HG03457 (cell line): Measurements from ENCODE around the gene SH2B3.

ENCODE experiments used
- ATAC-seq: cut with Tn5 transposase; IDR thresholded peaks from one replicate; pipeline ENCODE4 v1.9.1; 2021; ENCODE audit warnings: moderate number of reproducible peaks; ENCODE audit not compliant: unreplicated experiment

Gene SH2B3

GRCh38 chr12:111427417-111428074 lies 21.8 kb downstream of the SH2B3 start:
- ATAC-seq: no peak

DNA sequence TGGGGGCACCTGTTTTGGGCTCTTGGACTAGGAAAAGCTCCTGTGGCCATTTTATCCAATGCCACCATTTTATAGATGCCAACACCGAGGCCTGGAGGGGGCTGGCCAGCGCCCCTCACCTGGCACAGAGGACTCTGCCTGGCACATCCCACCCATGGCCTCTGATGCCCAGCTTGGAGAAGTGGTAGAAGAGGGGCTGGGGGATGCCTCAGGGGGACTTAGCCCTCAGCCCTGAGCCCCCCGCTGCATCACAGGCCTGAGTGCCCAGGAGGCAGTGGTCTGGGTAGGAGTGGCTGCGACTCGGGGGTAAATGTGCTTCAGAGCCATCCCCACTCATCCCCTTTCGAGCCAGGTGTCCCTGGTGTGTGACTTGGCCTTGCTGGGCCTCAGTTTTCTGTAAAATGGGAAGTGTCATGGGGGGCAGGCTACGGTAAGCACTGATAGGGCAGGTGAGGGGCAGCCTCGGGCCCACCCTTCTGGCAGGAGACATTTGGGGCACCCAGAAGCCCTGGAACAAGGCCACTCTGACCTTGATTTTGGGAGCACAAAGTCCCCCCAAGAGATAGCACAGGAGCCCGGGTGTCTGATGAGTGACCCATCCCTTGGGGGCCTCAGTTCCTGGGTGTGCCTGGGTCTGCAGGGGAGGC lies 22.5 kb downstream of the SH2B3 start:
- ATAC-seq: no peak

GRCh38 chr12:111428728-111429175 lies 23.0 kb downstream of the SH2B3 start:
- no peak for ATAC-seq

DNA sequence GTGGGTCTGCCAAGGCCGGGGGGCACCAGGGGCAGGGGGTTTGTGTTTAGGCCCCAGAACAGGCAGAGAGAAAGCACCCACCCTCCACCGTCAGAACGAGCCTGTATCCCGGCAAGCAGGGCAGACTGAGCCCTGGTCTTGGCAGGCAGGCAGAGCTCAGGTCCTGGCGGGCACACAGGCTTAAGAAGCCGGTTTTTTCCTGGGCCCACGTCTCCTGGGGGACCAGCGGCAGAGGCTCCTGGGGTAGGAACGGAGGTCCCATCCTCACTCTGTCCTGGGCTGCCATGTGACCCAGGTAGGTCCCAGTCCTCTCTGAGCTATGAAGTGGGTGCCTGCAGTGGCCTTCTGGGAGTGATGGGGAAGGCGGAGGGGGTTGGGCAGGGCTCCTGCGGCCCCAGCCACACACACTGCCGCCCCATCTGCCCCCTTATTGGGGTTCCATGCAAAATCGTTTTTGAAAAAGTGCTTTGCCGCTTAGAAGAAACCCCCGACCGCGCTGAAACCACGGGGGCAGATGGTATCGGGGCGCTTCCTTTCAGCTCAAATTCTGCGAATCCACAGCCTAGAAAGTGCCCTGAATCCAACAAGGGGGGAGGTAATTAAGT lies 24.2 kb downstream of the SH2B3 start:
- no peak for ATAC-seq

GRCh38 chr12:111430433-111431353 lies 25.0 kb downstream of the SH2B3 start:
- no peak for ATAC-seq

- no peak for ATAC-seq
Observed at GRCh38 chr12:111431772-111432171, 26.0 kb downstream of the SH2B3 start.

DNA sequence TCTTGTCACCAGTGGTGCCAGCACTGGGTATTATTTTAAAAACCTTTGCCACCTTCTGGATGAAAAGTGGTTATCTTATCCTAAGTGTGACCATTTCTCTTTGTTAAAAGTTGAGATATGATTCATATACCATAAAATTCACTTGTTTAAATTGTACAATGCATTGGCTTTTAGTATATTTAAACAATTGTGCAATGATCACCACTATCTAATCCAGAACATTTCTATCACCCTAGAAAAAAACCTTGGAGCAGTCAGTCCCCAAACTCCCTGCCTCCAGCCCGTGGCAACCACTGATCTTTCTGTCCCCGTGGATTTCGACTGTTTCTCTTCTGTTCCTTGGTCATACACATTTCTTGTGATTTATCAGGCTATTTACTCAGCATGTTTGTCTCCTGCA lies 28.3 kb downstream of the SH2B3 start:
- no peak for ATAC-seq

- ATAC-seq: peak; percentile 60
Observed at GRCh38 chr12:111434680-111435338, 29.1 kb downstream of the SH2B3 start.

- no peak for ATAC-seq
Observed at GRCh38 chr12:111435661-111436201, 30.0 kb downstream of the SH2B3 start.

DNA sequence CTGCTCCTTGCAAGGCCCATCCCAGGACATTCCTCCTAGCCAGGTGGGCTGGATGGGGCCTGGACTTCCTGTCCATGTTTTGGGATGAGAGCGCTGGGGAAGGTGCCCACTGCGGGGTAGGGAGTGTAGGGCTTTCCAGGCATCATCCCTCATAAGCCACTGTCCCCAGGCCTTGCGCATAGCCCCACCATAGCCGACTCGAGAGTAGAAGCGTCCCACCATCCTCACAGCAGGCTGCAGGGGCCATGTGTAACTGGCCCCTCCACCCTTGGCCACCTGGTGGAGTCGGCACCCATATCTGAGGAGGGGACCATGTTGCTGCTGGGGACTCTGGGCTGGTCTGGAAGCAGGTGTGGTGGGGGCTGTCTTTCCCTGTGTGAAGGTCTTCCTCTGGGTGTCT lies 30.5 kb downstream of the SH2B3 start:
- no peak for ATAC-seq

- no peak for ATAC-seq
Observed at GRCh38 chr12:111436811-111437210, 31.1 kb downstream of the SH2B3 start.

DNA sequence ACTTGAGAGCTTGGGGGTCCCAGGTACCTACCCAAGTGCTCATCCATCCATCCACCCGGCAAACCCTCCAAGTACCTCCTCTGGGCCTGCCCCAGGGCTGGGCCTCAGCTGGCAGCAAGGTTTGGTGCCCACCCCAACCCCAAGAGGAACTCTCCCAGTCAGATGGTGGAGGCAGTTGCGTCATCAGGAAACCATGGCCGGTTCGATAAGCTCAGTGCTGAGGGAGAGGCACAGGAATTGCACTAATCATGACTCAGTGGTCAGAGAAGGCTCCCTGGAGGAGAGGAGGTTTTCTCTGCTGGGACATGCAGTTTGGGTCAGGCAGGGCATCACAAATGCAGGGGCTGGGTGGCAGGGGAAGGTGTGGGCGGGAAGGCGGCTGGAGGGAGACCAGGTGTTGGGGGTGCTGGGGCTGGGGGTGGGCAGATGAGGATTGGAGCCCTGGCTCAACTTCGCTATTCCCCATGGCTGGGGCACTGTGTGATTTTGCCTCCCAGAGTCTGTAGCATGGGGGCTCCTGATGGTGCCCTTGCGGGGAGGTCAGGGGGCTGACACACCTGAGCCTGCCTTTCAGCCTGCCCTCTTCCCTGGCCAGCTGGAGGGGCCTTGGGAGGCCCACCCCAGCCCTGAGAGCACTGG lies 32.2 kb downstream of the SH2B3 start:
- ATAC-seq: no peak

- ATAC-seq: no peak
Observed at GRCh38 chr12:111438481-111438880, 32.8 kb downstream of the SH2B3 start.

- no peak for ATAC-seq
Observed at GRCh38 chr12:111439657-111440151, 34.0 kb downstream of the SH2B3 start.

DNA sequence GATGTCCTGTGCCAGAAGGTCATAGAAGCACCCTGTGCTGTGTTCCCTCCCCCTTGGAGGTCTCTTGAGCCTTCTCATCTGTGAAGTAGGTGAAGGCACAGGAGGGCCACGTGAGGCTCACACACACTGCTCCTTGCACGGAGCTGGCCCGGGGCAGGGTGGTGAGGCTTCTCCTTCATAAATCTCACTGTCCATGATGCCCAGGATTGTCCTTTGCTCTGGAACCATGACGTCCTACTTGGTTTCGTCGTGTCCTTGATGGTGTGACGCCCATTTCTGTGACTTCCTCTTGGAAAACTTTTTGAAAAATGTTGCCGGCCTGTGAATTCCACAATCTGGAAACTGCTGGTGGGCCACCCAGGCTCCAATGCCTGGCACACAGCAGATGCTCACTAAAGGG lies 34.4 kb downstream of the SH2B3 start:
- no peak for ATAC-seq

- no peak for ATAC-seq
Observed at GRCh38 chr12:111440631-111441030, 34.9 kb downstream of the SH2B3 start.

DNA sequence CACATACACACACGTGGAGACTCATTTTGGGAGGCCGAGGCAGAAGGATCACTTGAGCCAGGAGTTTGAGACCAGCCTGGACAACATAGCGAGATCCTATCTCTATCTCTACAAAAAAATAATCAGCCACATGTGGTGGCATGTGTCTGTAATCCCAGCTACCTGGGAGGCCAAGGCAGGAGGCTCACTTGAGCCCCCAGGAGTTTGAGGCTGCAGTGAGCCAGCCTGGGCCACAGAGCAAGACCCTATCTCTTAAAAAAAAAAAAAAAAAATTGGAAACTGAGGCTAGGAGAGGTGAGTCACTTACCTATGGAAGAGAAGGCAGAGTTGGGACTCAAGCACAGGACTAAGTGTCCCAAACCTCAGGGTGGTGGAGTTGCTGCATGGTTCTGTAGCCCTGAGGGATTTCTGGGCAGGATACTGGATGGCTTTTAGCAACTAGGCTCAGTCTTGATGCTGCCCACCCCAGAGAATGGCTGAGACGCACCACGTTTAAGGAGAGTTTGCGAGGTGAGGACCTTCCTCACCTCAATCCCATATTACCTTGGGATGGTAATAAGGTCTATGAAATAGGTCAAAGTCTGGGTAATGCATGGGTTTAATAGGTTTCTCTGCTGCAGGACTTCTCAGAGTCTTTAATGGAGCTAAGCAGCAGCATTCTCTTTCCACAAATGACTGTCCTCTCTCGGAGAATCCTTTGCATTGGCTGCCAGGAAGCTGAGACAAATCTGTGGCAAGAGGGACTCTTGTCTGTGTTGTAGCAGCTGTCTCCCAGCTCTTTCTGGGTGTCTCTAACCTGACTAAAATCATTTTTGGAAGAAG lies 35.6 kb downstream of the SH2B3 start:
- no peak for ATAC-seq

DNA sequence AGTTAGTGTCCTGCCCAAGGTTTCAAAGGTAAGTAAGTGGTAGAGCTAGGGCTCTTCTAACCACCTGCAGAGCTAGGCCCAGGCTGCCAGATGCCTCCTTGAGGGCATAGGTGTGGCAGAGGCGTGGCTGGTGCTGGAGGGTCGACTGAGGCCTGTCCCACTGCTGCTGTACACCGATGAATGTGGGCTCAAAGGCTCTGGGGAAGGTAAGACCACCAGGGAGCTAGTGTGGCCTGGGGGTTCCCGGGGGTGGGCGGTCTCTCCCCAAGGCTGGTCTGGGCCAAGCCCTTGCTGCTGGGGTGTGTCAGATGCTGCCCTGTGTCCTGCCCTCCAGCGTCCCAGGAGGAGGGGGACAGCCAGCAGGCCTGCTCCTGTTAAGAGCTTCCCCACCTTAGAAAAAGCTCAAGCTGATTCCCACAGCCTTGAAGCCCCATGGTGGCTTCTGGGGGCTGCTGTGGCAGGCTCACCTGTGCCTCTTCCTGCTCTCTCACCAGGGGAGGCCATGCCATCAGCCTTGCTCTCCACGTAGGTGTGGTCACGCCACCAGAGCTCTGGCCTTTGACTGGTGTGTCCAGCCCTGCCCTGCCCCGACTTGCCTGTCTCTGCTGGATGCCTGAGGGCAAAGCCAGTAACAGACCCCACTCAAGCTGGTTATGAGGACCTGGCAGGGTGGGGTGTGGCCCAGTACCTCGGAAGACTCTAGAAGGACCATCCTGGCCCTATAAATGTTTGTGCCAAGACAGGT lies 36.8 kb downstream of the SH2B3 start:
- no peak for ATAC-seq
